ENCODE measurements around the gene IRAK3.

DNA sequence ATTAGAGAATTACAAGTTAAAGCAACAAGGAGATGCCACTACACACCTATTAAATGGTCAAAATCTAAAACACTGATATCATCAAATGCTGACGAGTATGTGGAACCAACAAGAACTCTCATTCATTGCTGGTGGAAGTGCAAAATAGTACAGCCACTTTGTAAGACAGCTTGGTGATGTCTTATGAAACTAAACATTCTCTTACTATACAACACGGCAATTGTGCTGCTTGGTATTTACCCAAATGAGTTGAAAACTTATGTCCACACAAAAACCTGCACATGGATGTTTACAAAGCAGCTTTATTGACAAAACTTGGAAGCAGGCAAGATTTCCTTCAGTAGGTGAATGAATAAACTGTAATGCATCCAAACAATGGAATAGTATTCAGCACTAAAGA, 22.5 kb upstream of the IRAK3 start:
- TF ChIP-seq CTCF (IDR thresholded peaks at IDR 0.05; ENCODE audit: insufficient read depth, low read depth, low read length) (no peak), EZH2 (IDR thresholded peaks at IDR 0.05; ENCODE audit: insufficient read depth, low read length) (no peak)
